ENCODE data around the gene CD200R1. TPM values are rescaled to one million over a fixed set of nuclear protein-coding genes. Genes with fewer than 3 reads are reported as not detected.

Gene CD200R1
- total and polyA plus RNA-seq, 5 donors from 2014 or later = 3.9 to 7.5 (median 5.1) TPM

DNA sequence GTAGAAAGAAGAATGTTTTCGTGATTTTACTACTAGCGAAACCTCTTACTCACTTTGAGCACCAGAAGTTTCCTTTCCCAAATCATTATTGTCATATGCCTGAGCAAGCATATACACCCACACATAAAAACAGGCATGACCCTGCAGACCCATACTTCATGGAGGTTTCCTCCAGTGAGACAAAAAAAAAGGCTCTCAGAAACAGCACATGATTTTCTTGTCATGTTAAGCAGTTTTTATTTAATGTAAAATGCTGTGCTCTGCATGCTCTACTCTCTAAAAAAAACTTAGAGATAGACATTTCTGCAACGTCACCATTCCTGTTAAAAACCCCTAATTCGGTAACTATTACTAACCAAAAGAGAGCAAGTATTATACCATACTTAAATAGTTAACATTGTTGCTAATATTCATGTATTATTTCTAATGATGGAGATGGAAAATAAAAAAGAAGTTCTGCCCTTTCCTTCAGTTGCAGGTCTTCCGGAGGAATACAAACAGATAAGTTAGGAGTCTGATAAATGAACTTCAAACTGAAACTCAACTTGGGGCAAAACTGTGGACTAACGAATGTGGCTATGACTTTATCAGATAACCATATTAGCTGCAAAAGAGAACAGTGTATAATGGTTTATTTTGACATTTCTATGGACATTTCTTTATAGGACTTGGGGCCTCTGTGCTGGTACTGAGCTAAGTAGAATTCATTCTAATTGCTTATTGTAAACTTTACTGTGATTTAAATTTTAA, 15.9 kb downstream of the CD200R1 start:
- DNase-seq = no peak
- Histone ChIP-seq H3K36me3 (ENCODE audit: control insufficient read depth, insufficient read depth, low read length) (peaks cover 3% of the 10 kb centered on the region), H3K4me1 (ENCODE audit: control insufficient read depth, insufficient read depth, low read length, poor library complexity, severe bottlenecking) (no peaks in the 10 kb centered on the region), H3K27ac (ENCODE audit: insufficient read depth, low read length, poor library complexity, severe bottlenecking) (no peak overlapping the region), H3K9me3 (ENCODE audit: control insufficient read depth in 2 of 2, low read length in 2 of 2) (peaks cover 8 to 26% of the 10 kb centered on the region in 2 experiments), H3K27me3 (ENCODE audit: control insufficient read depth, insufficient read depth, low read length) (no peaks in the 10 kb centered on the region), H3K4me3 (ENCODE audit: low read depth, low read length) (peak overlapping the region; percentile 63)
- Mint-ChIP-seq H3K27ac (no peak overlapping the region), H3K4me3 (peak overlapping the region in 3 of 4 donors; percentile 52 to 64 (median 63)), H3K36me3 (peaks cover 7% of the 10 kb centered on the region), H3K27me3 (peaks cover 6% of the 10 kb centered on the region), H3K9me3 (peaks cover 0 to 24% (median 4%) of the 10 kb centered on the region in 7 donors), H3K4me1 (peaks cover 6 to 20% (median 13%) of the 10 kb centered on the region in 4 donors)
- peak in 1 of 2 donors; percentile 31 for ATAC-seq (ENCODE audit: low read depth in 2 of 2)

DNA sequence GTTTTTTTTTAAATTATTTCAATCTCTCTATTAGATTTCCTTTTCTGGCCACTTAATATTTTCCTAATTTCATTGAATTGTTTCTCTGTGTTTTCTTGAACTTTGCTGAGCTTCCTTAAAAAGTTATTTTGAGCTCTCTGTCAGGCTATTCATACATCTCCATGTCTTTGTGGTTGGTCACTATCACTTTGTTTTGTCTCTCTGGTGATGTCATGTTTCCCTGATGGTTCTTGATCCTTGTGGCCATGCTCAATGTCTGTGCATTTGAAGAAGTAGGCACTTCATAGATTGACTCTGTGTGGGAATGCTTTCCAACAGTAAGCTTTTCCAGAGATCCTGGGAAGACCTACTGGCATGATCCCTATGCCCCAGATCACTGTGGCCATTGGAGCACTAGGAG, 18.6 kb downstream of the CD200R1 start:
- Mint-ChIP-seq H3K36me3 (no peaks in the 10 kb centered on the region), H3K4me1 (peaks cover 6 to 20% (median 13%) of the 10 kb centered on the region in 4 donors), H3K27me3 (no peaks in the 10 kb centered on the region), H3K4me3 (no peak overlapping the region), H3K27ac (no peak overlapping the region), H3K9me3 (peaks cover 0 to 13% (median 3%) of the 10 kb centered on the region in 7 donors)
- ATAC-seq (ENCODE audit: low read depth in 2 of 2) (no peak), DNase-seq (no peak)
- no peak overlapping the region for H3K27ac ChIP-seq (ENCODE audit: insufficient read depth, low read length, poor library complexity, severe bottlenecking)
- no peaks in the 10 kb centered on the region for H3K36me3 ChIP-seq (ENCODE audit: control insufficient read depth, insufficient read depth, low read length)
- H3K4me3 ChIP-seq (ENCODE audit: low read depth, low read length) = no peak overlapping the region
- H3K4me1 ChIP-seq (ENCODE audit: control insufficient read depth, insufficient read depth, low read length, poor library complexity, severe bottlenecking) = no peaks in the 10 kb centered on the region
- peaks cover 3 to 9% of the 10 kb centered on the region in 2 experiments for H3K9me3 ChIP-seq (ENCODE audit: control insufficient read depth in 2 of 2, low read length in 2 of 2)
- no peaks in the 10 kb centered on the region for H3K27me3 ChIP-seq (ENCODE audit: control insufficient read depth, insufficient read depth, low read length)

DNA sequence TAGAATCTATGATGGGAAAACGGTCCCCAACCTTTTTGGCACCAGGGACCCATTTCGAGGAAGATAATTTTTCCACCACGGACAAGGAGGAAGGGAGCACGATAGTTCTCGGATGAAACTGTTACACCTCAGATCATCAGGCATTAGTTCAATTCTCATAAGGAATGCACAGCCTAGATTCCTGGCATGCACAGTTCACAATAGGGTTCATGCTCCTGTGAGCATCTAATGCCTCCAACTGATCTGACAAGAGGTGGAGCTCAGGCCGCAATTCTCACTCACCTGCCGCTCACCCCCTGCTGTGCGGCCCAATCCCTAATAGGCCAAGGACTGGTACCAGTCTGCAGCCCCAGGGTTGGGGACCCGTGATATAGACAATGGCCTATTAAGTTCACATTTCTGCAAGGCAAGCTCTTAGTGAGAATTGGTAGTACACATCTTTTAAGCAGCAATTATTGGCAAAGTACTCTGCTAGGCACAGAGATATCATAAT, 26.5 kb downstream of the CD200R1 start:
- peaks cover 4 to 5% of the 10 kb centered on the region in 2 experiments for H3K9me3 ChIP-seq (ENCODE audit: control insufficient read depth in 2 of 2, low read length in 2 of 2)
- DNase-seq = no peak
- peaks cover 4% of the 10 kb centered on the region for H3K36me3 Mint-ChIP-seq
- H3K27ac ChIP-seq (ENCODE audit: insufficient read depth, low read length, poor library complexity, severe bottlenecking) = no peak overlapping the region
- no peak overlapping the region for H3K4me3 ChIP-seq (ENCODE audit: low read depth, low read length)
- H3K4me1 ChIP-seq (ENCODE audit: control insufficient read depth, insufficient read depth, low read length, poor library complexity, severe bottlenecking) = no peaks in the 10 kb centered on the region
- no peak for ATAC-seq (ENCODE audit: low read depth in 2 of 2)
- no peaks in the 10 kb centered on the region for H3K27me3 ChIP-seq (ENCODE audit: control insufficient read depth, insufficient read depth, low read length)
- no peaks in the 10 kb centered on the region for H3K4me1 Mint-ChIP-seq
- H3K36me3 ChIP-seq (ENCODE audit: control insufficient read depth, insufficient read depth, low read length) = no peaks in the 10 kb centered on the region
- no peak overlapping the region for H3K27ac Mint-ChIP-seq
- no peak overlapping the region for H3K4me3 Mint-ChIP-seq
- H3K27me3 Mint-ChIP-seq = peaks cover 15% of the 10 kb centered on the region
- peaks cover 0 to 18% (median under 1%) of the 10 kb centered on the region in 7 donors for H3K9me3 Mint-ChIP-seq

DNA sequence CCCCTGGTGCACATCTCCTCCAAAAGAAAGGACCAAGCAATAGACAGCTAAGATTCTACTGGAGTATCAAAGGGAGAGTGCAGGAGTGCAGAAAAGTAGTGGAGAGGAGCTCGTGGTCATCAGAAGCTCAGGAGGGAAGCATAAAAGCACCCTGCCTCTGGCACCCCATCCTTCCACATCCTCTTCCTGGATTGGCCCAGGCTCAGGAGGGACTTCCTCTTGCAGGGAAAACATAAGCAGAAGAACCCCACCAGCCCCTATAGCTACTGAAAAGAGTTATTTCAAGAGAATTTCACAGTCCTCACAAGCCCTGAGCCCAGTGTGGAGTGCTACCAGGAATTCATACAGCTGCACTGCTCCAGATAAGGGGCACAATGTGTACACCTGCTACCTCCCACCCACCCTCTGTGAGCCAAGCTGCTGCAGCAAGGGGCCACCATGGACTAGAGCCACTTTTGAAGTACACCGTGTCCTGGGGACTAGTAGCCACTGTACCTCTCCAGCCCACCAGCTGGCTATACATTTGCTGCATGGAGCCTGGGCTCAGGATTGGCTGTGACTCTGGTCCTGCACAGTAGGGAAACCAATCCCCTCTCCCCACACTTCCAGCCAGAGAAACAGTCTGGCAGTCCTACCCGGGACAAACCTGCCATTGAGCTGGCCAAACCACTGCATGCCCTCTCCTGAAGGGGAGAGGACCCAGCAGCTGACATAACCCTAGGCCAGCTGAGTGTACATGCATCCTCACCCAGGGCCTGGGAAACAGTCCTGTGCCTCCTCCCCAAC, 43.0 kb downstream of the CD200R1 start:
- Histone ChIP-seq H3K4me1 (ENCODE audit: control insufficient read depth, insufficient read depth, low read length, poor library complexity, severe bottlenecking) (no peaks in the 10 kb centered on the region), H3K27ac (ENCODE audit: insufficient read depth, low read length, poor library complexity, severe bottlenecking) (no peak overlapping the region), H3K36me3 (ENCODE audit: control insufficient read depth, insufficient read depth, low read length) (no peaks in the 10 kb centered on the region), H3K4me3 (ENCODE audit: low read depth, low read length) (no peak overlapping the region), H3K9me3 (ENCODE audit: control insufficient read depth in 2 of 2, low read length in 2 of 2) (no peaks in the 10 kb centered on the region), H3K27me3 (ENCODE audit: control insufficient read depth, insufficient read depth, low read length) (no peaks in the 10 kb centered on the region)
- Mint-ChIP-seq H3K9me3 (peaks cover 0 to 20% (median 13%) of the 10 kb centered on the region in 7 donors), H3K27ac (no peak overlapping the region), H3K36me3 (peaks cover 16% of the 10 kb centered on the region), H3K27me3 (peaks cover 4% of the 10 kb centered on the region), H3K4me1 (peaks cover 3 to 8% (median 5%) of the 10 kb centered on the region in 4 donors), H3K4me3 (no peak overlapping the region)
- ATAC-seq (ENCODE audit: low read depth in 2 of 2) = no peak
- no peak for DNase-seq

DNA sequence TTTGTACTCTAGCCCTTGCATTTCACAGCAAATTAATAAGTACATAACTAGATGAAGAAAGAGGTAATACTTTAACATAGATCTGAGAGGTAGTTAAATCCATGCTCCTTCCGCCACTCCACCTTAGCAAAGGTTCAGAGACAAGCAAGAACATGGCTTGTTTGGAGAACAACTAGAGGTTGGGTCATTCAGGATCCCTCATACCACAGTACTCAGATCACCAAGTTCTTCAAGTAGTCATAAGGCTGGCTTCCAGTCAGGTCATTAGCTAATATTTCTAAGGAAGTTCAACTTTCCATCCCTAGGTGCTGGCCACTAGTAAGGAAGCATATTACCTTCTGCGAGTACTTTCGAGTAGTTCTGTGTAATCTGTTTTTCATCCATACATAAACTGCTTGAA, 44.1 kb downstream of the CD200R1 start:
- H3K4me1 ChIP-seq (ENCODE audit: control insufficient read depth, insufficient read depth, low read length, poor library complexity, severe bottlenecking) = no peaks in the 10 kb centered on the region
- Mint-ChIP-seq H3K36me3 (peaks cover 8% of the 10 kb centered on the region), H3K4me3 (no peak overlapping the region), H3K27me3 (peaks cover under 1% of the 10 kb centered on the region), H3K27ac (no peak overlapping the region), H3K9me3 (peaks cover 0 to 11% (median 1%) of the 10 kb centered on the region in 7 donors), H3K4me1 (peaks cover 3 to 8% (median 5%) of the 10 kb centered on the region in 4 donors)
- no peak for ATAC-seq (ENCODE audit: low read depth in 2 of 2)
- H3K27me3 ChIP-seq (ENCODE audit: control insufficient read depth, insufficient read depth, low read length) = no peaks in the 10 kb centered on the region
- no peaks in the 10 kb centered on the region for H3K36me3 ChIP-seq (ENCODE audit: control insufficient read depth, insufficient read depth, low read length)
- no peaks in the 10 kb centered on the region for H3K9me3 ChIP-seq (ENCODE audit: control insufficient read depth in 2 of 2, low read length in 2 of 2)
- DNase-seq = no peak
- H3K27ac ChIP-seq (ENCODE audit: insufficient read depth, low read length, poor library complexity, severe bottlenecking) = no peak overlapping the region
- H3K4me3 ChIP-seq (ENCODE audit: low read depth, low read length) = no peak overlapping the region

DNA sequence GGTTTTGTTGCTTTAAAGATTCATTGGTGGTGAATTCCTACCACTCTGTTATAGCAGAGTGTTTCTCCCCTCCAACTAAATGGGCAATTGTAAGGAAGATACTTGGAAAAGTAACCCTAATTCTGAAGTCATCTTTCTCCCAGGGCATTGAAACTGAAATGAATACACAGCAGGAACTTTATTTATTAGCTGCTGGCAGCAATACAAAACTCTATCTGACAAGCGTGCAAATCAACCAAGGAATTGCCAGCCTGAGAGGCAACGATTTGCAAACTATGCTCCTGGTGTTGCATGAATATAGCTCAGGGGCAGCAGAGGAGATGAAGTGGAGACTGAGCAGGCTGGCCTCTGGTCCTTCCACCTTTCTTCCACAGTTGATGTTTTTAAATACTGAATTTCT, 48.9 kb downstream of the CD200R1 start:
- Mint-ChIP-seq H3K4me3 (no peak overlapping the region), H3K4me1 (peaks cover 2 to 12% (median 5%) of the 10 kb centered on the region in 4 donors), H3K36me3 (peaks cover 4% of the 10 kb centered on the region), H3K9me3 (no peaks in the 10 kb centered on the region), H3K27me3 (no peaks in the 10 kb centered on the region), H3K27ac (no peak overlapping the region)
- ATAC-seq (ENCODE audit: low read depth in 2 of 2) (no peak), DNase-seq (no peak)
- H3K9me3 ChIP-seq (ENCODE audit: control insufficient read depth in 2 of 2, low read length in 2 of 2) = no peaks in the 10 kb centered on the region
- H3K4me3 ChIP-seq (ENCODE audit: low read depth, low read length) = no peak overlapping the region
- H3K27ac ChIP-seq (ENCODE audit: insufficient read depth, low read length, poor library complexity, severe bottlenecking) = no peak overlapping the region
- H3K27me3 ChIP-seq (ENCODE audit: control insufficient read depth, insufficient read depth, low read length) = no peaks in the 10 kb centered on the region
- H3K4me1 ChIP-seq (ENCODE audit: control insufficient read depth, insufficient read depth, low read length, poor library complexity, severe bottlenecking) = no peaks in the 10 kb centered on the region
- no peaks in the 10 kb centered on the region for H3K36me3 ChIP-seq (ENCODE audit: control insufficient read depth, insufficient read depth, low read length)

DNA sequence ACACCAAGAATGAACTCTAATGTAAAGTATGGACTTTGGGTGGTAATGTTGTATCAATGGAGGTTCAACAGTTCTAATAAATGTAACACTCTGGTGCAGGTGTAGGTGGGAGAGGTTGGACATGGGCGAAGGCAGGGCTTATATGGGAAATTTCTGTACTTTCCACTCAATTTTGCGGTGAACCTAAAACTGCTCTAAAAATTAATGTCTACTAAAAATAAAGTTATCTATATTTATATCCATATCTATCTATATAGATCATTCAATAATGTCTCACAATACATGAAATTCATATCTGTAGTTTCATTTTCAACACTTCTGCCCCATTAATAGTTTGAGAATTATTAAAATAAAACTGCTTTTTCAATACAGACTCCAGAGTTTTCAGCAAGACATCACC, 49.3 kb downstream of the CD200R1 start:
- Mint-ChIP-seq H3K4me3 (no peak overlapping the region), H3K4me1 (peaks cover 2 to 12% (median 4%) of the 10 kb centered on the region in 4 donors), H3K27me3 (no peaks in the 10 kb centered on the region), H3K27ac (no peak overlapping the region), H3K9me3 (no peaks in the 10 kb centered on the region), H3K36me3 (peaks cover 4% of the 10 kb centered on the region)
- no peak overlapping the region for H3K27ac ChIP-seq (ENCODE audit: insufficient read depth, low read length, poor library complexity, severe bottlenecking)
- H3K9me3 ChIP-seq (ENCODE audit: control insufficient read depth in 2 of 2, low read length in 2 of 2) = no peaks in the 10 kb centered on the region
- ATAC-seq (ENCODE audit: low read depth in 2 of 2) (no peak), DNase-seq (no peak)
- no peaks in the 10 kb centered on the region for H3K27me3 ChIP-seq (ENCODE audit: control insufficient read depth, insufficient read depth, low read length)
- no peaks in the 10 kb centered on the region for H3K36me3 ChIP-seq (ENCODE audit: control insufficient read depth, insufficient read depth, low read length)
- no peak overlapping the region for H3K4me3 ChIP-seq (ENCODE audit: low read depth, low read length)
- H3K4me1 ChIP-seq (ENCODE audit: control insufficient read depth, insufficient read depth, low read length, poor library complexity, severe bottlenecking) = no peaks in the 10 kb centered on the region
